ENCODE measurements around the gene IRS1.

IRS1 gene

DNA sequence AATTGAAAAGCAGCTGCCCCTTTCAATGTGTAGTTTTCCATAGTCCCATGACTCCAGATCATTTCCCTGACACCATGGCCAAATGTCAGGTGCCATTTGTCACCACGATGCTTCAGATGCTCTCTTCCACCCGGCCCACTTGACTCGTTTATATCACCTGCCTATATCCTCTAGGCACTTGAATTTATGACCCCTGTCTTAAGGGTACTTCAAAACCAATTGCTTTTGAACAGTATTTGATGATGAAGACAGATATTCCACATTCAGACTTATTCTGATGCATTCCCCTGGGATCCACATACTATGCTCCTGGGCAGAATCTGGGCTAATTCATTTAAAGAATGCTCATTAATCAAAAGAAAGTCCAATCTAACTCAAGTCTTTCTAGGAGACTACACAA lies 19.3 kb upstream of the IRS1 start:
- DNase-seq, result no peak

DNA sequence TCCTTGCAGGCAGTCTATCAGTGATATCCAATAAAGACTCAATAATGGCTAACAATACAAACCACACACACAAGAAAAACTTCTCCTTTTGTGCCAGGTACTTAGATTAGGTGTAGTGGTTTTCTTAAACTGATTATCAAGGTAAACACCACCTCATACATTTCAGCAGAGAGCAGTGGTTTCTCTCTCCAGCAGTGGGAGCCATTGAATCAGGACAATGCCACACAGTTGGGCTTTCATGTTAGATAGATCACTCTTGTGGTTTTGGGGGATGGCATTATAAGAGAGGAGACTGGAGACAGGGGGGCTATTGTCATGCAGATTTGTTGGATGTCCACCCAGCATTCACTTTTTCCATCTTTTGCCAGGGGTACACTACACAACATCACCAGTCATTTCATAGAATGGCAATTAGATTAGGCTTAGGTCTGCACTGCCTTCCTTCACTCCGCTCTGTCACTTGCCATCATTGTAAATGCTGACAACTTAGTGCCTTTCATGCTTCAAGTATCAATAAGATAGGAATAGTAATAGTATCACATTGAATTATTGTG lies 13.6 kb upstream of the IRS1 start:
- no peak for DNase-seq

DNA sequence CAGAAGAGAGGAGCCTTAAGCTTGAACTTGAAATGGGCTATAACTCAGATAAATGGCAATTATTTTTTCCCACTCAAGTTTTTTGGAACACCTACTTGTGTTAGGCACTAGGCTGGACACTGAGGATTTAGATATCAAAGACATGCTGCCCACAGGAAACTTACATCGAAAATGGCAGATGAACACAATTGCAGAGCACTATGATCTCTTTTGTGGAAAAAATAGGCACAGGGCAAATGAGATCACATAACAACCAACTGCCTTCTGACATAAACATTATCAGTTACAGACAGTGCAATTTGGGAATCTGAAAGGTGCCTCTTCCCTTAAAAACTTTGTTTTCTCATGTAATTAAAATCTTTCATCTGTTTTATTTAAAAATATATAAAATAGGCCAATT lies 3.8 kb upstream of the IRS1 start:
- no peak for DNase-seq

DNA sequence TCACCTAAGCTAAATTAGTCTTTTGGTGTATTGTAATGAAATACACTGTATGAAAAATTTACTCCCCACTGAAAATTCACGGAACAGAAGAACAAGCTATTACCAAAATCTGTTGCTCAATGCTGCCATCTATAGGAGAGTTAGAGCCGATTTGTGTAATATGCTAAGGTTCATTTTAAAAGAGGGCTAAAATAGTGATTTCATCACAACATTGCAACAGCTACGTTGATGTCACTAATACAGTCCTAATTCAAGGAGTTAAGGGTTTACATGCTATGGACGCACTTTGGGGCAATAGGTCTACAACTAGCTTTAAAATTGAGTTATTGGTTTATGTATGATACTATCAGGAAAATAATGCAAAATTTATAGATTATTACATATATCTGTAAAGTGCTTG lies 3.0 kb upstream of the IRS1 start:
- peak; percentile 51 for DNase-seq

DNA sequence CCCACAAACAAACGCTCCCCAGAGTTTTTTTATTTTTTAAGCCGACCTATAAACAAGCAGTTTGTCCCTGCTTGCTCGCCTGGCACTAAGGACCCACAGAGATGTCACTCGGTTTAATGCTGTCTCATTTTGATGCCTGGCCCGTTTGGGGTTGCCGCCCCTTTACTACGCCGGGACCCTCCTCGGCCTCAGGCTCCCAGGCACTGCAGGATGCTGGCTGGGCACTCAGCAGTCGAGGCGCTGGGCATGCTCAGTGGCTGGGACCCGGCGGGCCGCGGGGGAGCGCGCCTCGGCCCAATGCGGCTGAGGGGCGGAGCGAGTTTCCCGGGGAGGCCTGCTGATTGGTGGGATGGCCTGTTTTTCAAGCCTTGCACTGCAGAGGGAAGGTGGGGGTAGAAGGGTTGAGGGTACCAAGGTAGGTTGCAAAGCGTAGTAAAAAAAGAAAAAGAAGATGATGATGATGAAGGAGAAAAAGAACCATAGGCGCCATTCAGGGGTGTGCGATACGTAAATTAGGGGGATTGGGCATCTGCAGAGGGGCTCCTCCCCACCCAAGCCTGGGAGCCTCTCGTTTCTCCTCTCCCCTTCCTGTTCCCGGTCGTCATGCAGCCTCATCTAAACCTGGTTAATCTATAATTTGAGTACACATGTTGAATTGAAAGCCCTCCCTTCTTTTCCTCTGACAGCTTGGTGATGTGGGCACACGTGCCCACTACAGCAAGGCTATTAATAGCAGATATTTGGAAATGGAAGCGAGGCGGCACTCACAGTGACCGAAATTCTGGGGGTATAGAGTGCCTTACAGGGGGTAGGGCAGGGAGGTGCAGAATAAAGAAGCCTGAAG lies 1.5 kb upstream of the IRS1 start:
- peak; percentile 80 for DNase-seq

DNA sequence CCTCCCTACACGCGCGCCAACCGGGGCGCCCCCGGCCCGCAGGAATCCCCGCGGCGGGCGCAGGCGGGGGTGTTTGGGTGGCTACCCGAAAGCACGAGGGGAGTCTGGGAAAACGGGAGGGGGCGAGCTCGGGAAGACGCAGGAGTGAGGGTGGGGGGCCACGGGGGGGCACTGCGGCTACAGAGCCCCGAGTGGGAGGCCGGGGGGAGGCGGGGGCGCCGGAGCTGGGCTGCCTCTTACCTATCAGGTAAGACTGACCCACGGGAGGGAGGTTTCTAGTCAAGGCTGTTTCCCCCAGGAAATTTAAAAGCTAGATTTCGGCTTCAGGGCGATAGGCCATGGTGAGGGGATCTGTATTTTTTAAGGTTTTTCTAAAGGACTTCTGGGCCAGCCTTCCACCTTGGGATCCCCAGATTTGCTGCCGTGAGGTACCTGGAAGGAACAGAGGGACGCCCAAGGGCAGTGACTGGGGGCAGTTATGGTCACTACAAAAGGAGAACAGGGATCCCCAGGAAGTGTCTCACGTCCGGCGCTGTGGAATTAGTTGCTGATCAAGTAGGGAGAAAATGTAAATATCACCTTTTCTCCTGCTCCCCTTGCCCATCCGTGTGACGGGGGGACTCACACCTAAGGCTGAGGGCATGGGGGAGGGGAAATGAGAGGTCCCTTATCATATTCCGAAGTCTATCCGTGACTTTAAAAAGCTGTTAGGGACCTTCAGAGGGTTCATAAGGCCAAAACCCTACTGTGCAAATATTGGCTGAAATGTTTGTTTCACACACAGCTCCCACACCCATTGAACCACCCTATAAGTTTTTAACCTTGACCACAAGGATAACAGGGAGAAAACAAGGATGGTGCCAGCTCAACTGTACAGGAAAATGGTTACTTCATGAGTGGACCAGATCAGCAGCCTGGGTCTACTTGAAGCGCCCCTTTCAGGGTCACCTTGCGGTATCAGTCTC lies 638 bp upstream of the IRS1 start:
- DNase-seq, result no peak

DNA sequence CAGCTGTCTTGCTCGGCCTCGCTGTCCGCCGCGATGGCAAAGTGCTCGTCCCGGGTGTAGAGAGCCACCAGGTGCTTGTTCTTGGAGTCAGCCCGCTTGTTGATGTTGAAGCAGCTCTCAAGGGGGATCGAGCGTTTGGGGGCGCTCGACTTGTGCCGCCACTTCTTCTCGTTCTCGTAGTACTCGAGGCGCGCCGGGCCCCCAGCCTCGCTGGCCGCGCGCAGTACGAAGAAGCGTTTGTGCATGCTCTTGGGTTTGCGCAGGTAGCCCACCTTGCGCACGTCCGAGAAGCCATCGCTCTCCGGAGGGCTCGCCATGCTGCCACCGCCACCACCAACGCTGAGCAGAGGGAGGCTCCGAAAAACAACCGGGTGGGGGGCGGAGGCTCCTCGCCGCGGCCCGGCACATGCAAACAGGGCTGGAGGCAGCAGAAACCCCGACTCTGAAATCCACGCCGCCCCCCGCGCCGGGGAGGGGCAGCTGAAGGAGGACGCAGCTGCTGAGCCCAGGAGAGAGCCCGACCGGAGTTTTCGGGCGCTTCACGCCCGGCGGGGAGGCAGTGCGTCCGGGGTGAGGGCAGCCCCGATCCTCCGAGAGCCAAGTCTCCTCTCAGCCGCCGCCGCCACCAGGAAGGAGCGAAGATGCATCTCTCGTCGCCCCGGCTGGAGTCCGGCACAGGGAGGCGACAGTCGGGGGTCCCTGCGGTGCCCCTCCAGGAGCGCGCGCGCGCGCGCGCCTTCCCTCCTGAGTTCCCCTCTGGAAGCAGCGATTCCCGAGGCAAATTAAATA lies 1.0 kb downstream of the IRS1 start:
- DNase-seq, result no peak

DNA sequence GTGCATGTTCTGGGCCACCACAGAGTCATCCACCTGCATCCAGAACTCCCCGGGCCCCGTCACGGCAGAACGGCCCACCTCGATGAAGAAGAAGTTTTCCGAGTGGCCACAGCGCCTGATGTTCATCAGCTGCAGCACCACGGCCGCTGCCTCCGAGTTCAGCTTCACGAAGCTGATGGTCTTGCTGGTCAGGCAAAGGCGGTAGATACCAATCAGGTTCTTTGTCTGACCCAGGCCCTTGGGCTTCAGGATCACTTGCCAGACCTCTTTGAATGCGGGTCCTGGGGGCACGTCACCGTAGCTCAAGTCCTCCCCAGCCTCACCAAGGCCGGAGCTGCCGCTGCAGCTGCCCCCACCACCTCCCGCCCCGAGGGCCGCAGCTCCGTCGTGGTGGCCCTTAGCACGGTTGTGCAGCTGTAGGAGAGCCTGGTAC lies 1.6 kb downstream of the IRS1 start:
- no peak for DNase-seq

DNA sequence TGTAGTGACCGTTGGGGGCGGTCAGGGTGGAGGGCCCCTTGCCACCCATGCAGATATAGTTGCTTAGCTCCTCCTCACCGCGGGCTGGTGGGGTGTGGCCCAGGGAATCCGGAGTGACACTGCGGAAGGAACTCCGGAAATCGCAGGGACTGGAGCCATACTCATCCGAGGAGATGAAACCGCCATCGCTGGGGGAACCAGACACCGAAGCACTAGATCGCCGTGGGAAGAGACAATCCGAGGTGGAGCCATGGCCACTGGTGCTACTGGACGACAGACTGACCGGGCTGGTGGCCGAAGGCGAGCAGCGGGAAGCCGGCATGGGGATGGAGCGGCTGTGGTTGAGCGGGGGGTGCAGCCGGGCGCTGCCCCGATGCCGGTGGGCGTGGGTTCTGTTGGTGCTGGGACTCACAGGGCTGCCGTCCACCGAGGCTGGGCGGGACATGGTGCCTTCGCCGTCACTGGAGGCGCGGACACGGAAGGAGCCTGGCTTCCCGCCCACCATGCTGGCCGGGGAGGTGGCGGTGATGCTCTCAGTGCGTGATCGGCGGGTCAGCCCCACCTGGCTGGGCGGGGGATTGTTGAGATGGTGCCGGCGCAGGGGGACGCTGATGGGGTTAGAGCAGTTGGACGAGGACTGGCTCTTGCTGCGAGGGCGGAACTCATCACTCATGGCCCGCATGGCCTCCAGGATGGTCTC lies 2.2 kb downstream of the IRS1 start:
- DNase-seq, result no peak

DNA sequence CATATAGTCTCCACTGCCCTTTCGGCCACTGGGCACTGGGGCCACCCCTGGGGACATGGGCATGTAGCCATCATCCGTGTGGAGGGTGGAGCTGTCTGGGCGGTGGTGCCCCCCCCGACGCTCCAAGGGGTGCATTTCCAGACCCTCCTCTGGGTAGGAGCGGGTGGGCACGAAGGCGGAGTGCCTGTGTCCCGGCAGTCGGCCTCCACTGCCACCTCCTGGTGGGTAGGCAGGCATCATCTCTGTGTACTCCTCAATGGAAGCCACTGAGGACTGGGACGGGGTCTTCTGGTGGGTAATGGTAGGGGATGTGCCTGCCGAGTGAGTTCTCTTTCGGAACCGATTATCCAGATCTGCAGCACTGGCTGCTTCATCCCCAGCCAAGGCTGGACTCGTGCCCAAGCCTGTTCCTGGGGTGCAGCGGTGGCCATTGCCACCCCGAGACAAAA lies 2.8 kb downstream of the IRS1 start:
- no peak for DNase-seq

DNA sequence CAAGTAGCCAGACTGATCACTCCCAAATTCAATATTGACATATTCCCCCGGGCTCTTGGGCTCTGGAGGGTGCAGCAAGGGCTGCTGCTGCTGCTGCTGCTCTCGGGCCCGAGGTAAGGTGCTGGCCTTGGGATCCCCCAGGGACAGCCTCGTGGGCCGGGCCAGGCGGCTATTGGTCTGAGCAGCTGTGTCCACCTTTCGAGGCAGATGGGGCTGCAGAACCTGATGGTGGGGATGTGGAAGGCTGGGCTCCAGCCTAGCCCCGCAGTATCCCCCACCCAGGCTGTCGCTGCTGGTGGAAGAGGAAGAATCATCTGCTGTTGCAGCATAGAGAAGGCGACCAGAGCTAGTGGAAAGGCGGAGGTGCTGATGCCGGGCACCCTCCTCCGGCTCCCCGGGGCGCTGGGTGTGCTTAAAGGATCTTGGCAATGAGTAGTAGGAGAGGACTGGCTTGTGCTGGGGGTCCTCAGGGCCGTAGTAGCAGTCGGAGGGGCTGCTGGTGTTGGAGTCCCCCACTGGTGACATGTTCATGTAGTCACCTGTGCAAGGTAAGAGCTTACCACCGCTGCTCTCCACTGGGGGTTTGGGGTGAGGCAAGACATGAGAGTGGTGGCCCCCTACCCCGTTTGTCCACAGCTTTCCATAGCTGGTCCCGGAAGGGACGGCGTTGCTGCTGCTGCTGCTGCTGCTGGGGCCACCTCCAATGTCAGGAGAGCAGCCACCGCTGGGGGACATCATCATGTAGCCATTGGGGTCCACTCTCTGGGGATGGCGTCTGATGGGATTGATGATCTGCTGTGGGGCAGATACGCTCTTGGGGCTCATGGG lies 3.4 kb downstream of the IRS1 start:
- DNase-seq, result no peak

DNA sequence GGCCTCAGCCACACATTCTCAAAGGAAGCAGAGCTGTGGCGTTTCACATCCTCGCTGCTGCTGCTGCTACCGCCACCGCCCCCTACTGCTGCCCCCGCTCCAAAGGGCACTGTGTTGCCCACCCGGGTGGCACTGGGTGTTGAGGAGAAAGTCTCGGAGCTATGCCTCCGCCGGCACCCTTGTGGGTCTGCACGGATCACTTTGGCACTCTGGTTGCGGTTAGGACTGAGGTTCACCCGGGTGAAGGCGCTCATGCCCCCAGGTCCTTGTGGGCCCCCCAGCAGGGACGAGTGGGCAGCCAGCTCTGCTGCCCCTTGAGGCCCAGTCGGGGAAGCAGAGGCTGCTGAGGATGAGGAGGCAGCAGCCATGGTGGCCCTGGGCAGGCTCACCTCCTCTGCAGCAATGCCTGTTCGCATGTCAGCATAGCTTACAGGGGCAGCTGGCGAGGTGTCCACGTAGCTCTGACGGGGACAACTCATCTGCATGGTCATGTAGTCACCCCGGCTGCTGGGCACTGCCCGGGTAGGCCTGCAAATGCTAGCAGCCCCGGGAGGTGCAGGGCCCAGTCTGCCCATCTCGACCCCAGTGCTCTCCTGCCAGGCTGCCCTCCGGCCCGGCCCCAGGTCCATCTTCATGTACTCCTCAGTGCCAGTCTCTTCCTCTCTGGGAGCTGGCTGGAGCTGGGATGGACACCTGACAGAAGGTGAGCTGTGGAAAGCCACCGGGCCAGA lies 4.2 kb downstream of the IRS1 start:
- no peak for DNase-seq

DNA sequence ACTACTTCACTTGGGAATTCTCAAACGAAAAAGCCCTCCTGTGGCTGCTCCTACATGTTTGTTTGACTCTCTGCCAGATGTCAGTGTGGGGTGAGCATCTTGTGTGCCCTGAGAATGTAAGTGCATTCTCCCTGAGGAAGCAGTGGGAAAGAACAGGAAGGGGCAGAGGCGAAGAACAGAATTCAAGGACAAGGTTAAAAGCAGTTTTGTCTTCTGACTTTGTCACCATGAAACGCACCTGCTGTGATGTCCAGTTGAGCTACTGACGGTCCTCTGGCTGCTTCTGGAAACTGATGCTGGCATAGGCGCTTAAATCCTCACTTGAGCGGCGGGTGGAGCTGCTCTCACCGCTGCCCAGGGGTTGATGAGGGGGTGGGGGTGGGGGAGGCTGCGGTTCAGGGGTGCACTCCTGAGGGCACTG lies 4.9 kb downstream of the IRS1 start:
- no peak for DNase-seq

DNA sequence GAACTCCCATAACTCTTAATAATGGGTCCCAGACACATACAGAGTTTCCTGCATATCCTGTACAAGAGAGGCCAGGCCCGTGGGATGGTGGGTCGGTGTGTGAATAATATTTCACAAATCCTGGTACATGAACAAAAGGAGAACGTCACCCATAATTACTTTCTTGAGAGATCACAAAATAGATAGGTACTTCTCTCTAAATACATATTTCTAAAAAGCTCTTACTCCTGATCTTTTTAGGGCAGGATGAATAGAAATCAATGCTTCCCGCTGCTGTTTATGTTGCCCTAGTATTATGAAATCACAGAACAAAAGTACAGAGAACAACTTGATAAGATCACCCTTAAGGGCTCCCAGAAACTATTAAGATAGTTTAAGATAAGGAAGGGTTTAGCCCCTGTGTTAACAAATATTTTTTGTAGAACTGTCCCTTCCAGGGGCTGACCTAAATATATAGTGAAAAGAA lies 5.4 kb downstream of the IRS1 start:
- no peak for DNase-seq

DNA sequence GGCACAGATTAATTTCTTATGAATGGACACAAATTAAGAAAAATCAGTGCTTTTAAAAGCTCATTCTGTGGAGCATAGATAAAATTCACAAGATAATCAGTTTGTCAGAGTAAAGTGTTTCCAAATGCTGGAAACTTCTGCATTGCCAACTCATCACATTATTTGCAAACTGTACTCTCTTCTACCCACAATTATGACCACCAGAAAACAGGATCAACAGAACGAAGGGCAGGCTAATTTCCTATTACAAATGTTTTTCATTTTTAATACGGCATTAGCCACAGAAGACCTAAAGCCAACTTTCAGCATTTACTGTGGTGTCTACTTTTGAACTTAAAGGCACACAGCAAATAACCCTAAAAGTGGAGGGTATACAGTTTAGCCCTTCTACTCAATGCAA lies 6.0 kb downstream of the IRS1 start:
- no peak for DNase-seq

DNA sequence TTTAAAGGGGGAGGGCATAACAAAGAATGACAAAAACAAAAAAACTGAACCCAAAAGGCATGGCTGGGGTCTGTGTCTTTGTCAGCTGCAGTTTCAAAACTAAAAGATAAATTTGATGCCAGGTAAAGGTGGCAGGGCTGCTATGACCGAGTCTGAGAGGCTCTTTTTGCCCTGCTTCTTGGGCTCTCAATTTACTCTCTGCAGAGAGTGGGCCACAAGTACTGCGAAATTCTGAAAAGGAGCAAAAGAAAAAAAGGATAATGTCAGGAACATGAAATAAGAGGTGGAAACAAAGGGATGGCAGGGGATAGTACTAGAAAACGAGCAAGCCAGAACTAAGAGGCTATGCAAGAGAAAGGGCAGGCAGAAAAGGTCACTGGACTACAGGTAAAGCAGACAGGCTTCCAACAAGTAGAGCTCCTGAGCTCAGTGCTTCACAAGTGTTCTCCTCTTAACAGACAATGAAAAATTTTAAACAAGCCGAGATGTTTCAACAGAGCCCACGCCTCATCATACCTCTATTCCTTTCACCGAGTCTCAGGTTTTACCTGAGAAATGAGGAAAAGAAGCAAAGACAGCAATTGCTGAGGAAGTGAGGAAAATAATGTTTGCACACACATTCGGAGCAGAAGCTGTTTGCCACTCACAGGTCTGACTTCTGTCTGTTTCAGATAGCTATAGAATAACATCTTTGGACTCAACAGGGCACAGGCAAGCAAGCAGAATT lies 7.3 kb downstream of the IRS1 start:
- DNase-seq, result no peak

DNA sequence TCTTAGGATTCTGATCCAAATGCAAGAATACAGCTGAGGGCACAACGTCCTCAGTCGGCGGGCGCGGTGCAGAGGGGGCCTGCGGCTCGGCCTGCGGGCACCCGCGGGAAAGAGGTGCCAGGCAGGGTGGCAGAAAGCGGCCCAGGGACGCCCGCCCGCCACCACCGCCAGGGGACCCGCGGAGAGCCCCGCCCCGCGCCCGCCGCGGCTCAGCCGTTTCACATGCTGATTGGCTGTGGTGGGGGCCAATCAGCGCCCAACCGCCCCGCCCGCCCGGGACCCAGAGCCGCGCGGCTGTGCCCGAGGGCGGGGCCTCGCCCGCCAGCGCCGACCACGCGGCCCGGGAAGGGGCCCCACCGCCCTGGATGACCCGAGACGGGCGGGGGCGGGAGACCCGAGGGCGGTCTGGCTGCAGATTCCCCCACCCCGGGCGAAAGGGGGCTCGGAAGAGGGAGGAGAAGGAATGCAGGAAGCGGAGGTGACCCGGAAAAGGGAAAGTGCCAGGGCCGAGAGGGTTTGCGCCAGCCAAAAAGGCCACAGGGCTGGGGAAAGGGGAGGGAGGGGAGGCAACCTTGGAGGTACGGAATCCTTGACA lies 8.0 kb downstream of the IRS1 start:
- peak; percentile 76 for DNase-seq

DNA sequence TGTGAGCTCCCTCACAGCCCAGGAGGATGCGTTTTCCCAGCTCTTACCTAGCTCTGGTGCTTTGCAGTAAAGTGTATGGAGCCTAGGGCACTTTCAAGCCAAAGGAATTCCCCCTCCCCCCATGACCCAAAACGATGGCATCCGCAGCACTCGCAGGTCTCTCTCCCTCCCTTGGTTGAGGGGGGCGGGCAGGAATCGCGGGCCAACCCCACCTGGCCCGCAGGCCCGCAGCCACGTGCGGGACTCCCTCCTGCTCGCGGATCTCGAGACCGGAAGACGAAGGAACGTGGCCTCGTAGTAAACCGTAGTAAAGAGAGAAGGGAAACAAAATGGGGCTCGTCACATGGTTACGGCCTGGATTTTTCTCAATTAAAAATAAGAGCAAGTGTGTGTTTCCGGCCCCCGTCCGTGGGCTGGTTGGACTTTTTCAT lies 8.5 kb downstream of the IRS1 start:
- peak; percentile 60 for DNase-seq

DNA sequence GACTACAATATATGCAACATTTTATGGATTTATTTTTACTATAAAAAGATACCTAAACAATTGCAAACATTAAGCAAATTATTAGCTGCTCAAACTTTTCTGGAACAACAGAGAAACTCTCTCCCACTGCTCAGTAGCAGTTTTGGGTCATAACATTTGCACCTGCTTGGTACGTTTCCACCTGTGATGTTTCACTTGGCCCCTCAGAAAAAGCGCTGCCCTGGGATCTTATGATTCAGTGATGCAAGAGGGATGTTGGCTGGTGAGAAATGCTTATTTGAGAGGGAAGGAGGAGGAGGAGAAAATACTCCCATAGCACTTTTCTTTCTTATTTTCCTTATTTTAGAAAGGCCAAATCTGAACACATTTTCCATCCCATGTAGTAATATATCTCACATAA lies 9.2 kb downstream of the IRS1 start:
- DNase-seq, result no peak

All from NCI-H446 treated with DMSO at 0.1 percent for 48 hours (cell line).